ENCODE results near the gene KLKB1.

Gene KLKB1

DNA sequence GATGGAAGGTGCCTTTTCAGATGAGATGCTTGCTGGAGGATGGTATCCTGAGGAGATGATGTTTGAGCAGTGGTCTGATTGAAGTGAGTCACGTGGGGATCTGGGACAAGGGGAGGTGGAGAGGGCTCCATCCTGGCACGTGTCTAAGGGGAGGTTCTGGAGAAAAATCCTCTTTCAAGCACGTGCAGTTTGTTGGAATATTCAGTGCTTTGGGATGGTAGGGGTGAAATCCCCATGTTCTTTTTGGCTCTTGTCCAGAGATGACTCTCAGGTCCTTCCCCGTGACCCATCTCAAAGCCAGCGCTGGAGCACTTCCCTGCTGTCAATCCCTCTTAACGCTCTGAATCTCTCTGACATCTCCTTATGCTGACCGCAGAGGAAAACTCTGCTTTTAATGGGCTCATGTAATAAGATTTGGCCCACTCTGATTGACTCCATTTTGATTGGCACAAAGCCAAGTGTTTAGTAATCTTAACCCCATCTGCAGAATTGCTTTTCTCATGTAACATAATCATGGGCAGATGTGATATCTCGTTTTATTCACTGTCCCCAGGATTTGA is 10.8 kb upstream of the KLKB1 start (continued):
- TF ChIP-seq, protein P1, sequence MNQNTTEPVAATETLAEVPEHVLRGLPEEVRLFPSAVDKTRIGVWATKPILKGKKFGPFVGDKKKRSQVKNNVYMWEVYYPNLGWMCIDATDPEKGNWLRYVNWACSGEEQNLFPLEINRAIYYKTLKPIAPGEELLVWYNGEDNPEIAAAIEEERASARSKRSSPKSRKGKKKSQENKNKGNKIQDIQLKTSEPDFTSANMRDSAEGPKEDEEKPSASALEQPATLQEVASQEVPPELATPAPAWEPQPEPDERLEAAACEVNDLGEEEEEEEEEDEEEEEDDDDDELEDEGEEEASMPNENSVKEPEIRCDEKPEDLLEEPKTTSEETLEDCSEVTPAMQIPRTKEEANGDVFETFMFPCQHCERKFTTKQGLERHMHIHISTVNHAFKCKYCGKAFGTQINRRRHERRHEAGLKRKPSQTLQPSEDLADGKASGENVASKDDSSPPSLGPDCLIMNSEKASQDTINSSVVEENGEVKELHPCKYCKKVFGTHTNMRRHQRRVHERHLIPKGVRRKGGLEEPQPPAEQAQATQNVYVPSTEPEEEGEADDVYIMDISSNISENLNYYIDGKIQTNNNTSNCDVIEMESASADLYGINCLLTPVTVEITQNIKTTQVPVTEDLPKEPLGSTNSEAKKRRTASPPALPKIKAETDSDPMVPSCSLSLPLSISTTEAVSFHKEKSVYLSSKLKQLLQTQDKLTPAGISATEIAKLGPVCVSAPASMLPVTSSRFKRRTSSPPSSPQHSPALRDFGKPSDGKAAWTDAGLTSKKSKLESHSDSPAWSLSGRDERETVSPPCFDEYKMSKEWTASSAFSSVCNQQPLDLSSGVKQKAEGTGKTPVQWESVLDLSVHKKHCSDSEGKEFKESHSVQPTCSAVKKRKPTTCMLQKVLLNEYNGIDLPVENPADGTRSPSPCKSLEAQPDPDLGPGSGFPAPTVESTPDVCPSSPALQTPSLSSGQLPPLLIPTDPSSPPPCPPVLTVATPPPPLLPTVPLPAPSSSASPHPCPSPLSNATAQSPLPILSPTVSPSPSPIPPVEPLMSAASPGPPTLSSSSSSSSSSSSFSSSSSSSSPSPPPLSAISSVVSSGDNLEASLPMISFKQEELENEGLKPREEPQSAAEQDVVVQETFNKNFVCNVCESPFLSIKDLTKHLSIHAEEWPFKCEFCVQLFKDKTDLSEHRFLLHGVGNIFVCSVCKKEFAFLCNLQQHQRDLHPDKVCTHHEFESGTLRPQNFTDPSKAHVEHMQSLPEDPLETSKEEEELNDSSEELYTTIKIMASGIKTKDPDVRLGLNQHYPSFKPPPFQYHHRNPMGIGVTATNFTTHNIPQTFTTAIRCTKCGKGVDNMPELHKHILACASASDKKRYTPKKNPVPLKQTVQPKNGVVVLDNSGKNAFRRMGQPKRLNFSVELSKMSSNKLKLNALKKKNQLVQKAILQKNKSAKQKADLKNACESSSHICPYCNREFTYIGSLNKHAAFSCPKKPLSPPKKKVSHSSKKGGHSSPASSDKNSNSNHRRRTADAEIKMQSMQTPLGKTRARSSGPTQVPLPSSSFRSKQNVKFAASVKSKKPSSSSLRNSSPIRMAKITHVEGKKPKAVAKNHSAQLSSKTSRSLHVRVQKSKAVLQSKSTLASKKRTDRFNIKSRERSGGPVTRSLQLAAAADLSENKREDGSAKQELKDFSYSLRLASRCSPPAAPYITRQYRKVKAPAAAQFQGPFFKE (tag by site-specific recombination; IDR thresholded peaks at IDR 0.05; ENCODE audit: borderline replicate concordance), result no peak
- peak; percentile 65 for TF ChIP-seq ZNF558 (tag by site-specific recombination; IDR thresholded peaks at IDR 0.05)
- peak; percentile 97 for TF ChIP-seq MZF1 (tag by site-specific recombination; IDR thresholded peaks at IDR 0.05; ENCODE audit: borderline replicate concordance)
- 0 out of 2 replicates have a peak, but pooled peaks have one; percentile 25 for TF ChIP-seq ZBTB48 (tag by site-specific recombination; IDR thresholded peaks at IDR 0.05)
- TF ChIP-seq ZNF555 (tag by site-specific recombination; conservative IDR thresholded peaks at IDR 0.05), result no peak
- TF ChIP-seq ZNF2 (tag by site-specific recombination; IDR thresholded peaks at IDR 0.05), result no peak
- TF ChIP-seq, protein P2, sequence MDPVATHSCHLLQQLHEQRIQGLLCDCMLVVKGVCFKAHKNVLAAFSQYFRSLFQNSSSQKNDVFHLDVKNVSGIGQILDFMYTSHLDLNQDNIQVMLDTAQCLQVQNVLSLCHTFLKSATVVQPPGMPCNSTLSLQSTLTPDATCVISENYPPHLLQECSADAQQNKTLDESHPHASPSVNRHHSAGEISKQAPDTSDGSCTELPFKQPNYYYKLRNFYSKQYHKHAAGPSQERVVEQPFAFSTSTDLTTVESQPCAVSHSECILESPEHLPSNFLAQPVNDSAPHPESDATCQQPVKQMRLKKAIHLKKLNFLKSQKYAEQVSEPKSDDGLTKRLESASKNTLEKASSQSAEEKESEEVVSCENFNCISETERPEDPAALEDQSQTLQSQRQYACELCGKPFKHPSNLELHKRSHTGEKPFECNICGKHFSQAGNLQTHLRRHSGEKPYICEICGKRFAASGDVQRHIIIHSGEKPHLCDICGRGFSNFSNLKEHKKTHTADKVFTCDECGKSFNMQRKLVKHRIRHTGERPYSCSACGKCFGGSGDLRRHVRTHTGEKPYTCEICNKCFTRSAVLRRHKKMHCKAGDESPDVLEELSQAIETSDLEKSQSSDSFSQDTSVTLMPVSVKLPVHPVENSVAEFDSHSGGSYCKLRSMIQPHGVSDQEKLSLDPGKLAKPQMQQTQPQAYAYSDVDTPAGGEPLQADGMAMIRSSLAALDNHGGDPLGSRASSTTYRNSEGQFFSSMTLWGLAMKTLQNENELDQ (tag by site-specific recombination; IDR thresholded peaks at IDR 0.05; ENCODE audit: low read depth), result no peak
- no peak for TF ChIP-seq ZNF138 (tag by site-specific recombination; IDR thresholded peaks at IDR 0.05; ENCODE audit: borderline replicate concordance)
- TF ChIP-seq, protein P3, sequence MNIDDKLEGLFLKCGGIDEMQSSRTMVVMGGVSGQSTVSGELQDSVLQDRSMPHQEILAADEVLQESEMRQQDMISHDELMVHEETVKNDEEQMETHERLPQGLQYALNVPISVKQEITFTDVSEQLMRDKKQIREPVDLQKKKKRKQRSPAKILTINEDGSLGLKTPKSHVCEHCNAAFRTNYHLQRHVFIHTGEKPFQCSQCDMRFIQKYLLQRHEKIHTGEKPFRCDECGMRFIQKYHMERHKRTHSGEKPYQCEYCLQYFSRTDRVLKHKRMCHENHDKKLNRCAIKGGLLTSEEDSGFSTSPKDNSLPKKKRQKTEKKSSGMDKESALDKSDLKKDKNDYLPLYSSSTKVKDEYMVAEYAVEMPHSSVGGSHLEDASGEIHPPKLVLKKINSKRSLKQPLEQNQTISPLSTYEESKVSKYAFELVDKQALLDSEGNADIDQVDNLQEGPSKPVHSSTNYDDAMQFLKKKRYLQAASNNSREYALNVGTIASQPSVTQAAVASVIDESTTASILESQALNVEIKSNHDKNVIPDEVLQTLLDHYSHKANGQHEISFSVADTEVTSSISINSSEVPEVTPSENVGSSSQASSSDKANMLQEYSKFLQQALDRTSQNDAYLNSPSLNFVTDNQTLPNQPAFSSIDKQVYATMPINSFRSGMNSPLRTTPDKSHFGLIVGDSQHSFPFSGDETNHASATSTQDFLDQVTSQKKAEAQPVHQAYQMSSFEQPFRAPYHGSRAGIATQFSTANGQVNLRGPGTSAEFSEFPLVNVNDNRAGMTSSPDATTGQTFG (tag by site-specific recombination; IDR thresholded peaks at IDR 0.05; ENCODE audit: borderline replicate concordance), result no peak
- TF ChIP-seq BCL11A (tag by site-specific recombination; IDR thresholded peaks at IDR 0.05; ENCODE audit: low read depth), result no peak
- TF ChIP-seq, protein P4, sequence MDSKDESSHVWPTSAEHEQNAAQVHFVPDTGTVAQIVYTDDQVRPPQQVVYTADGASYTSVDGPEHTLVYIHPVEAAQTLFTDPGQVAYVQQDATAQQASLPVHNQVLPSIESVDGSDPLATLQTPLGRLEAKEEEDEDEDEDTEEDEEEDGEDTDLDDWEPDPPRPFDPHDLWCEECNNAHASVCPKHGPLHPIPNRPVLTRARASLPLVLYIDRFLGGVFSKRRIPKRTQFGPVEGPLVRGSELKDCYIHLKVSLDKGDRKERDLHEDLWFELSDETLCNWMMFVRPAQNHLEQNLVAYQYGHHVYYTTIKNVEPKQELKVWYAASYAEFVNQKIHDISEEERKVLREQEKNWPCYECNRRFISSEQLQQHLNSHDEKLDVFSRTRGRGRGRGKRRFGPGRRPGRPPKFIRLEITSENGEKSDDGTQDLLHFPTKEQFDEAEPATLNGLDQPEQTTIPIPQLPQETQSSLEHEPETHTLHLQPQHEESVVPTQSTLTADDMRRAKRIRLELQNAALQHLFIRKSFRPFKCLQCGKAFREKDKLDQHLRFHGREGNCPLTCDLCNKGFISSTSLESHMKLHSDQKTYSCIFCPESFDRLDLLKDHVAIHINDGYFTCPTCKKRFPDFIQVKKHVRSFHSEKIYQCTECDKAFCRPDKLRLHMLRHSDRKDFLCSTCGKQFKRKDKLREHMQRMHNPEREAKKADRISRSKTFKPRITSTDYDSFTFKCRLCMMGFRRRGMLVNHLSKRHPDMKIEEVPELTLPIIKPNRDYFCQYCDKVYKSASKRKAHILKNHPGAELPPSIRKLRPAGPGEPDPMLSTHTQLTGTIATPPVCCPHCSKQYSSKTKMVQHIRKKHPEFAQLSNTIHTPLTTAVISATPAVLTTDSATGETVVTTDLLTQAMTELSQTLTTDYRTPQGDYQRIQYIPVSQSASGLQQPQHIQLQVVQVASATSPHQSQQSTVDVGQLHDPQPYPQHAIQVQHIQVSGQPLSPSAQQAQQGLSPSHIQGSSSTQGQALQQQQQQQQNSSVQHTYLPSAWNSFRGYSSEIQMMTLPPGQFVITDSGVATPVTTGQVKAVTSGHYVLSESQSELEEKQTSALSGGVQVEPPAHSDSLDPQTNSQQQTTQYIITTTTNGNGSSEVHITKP (tag by site-specific recombination; IDR thresholded peaks at IDR 0.05), result peak; percentile 84
- TF ChIP-seq SETDB1 (IDR thresholded peaks at IDR 0.05; ENCODE audit: insufficient read length, low read length), result no peak
- no peak for TF ChIP-seq ZNF169 (tag by site-specific recombination; IDR thresholded peaks at IDR 0.05)
- TF ChIP-seq ZNF624 (tag by site-specific recombination; IDR thresholded peaks at IDR 0.05), result no peak
- no peak for TF ChIP-seq HOXD13 (CRISPR knock-in tag; IDR thresholded peaks at IDR 0.05; ENCODE audit: borderline replicate concordance)
- TF ChIP-seq ZSCAN30 (tag by site-specific recombination; IDR thresholded peaks at IDR 0.05), result peak; percentile 49; the same call in 1 of the 2 replicates
- TF ChIP-seq ZNF791 (tag by site-specific recombination; IDR thresholded peaks at IDR 0.05), result no peak
- TF ChIP-seq ZXDB (tag by site-specific recombination; IDR thresholded peaks at IDR 0.05), result peak; percentile 61
- TF ChIP-seq ZNF292 (tag by site-specific recombination; IDR thresholded peaks at IDR 0.05; ENCODE audit: borderline replicate concordance, low read depth), result no peak
- TF ChIP-seq ZNF433 (tag by site-specific recombination; IDR thresholded peaks at IDR 0.05; ENCODE audit: low read depth), result no peak
- TF ChIP-seq TRIM28 (IDR thresholded peaks at IDR 0.05; ENCODE audit: borderline replicate concordance, low read length), result no peak
- TF ChIP-seq, protein P5, sequence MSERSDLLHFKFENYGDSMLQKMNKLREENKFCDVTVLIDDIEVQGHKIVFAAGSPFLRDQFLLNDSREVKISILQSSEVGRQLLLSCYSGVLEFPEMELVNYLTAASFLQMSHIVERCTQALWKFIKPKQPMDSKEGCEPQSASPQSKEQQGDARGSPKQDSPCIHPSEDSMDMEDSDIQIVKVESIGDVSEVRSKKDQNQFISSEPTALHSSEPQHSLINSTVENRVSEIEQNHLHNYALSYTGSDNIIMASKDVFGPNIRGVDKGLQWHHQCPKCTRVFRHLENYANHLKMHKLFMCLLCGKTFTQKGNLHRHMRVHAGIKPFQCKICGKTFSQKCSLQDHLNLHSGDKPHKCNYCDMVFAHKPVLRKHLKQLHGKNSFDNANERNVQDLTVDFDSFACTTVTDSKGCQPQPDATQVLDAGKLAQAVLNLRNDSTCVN (tag by site-specific recombination; optimal IDR thresholded peaks at IDR 0.05), result no peak
- no peak for TF ChIP-seq ZNF514 (tag by site-specific recombination; IDR thresholded peaks at IDR 0.05)
- no peak for TF ChIP-seq ZNF596 (tag by site-specific recombination; IDR thresholded peaks at IDR 0.05)
- no peak for TF ChIP-seq TCF7L2 (IDR thresholded peaks at IDR 0.05; ENCODE audit: borderline replicate concordance, low read depth, low read length)

Data from HEK293 (cell line).